CD14-positive monocyte (primary cell): ENCODE data around the gene PTER. TPM values are rescaled to one million over a fixed set of nuclear protein-coding genes. Genes with fewer than 3 reads are reported as not detected.

Source experiments
- DNase-seq, 3 donors: peaks; one replicate each; pipeline ENCODE4 v3.0.0-alpha.2; 2011 to 2022
- H2AFZ ChIP-seq: 2 replicates; pipeline ENCODE4 v1.6.0; 2012; ENCODE audit warnings: mild to moderate bottlenecking, low read depth, low read length, inconsistent platforms; ENCODE audit not compliant: insufficient read depth, poor library complexity, severe bottlenecking
- H3K27ac ChIP-seq, 2 donors: 1 replicate in 1 of 2; 2 replicates in 1 of 2; pipeline ENCODE4 v1.5.1; 2012 to 2013; ENCODE audit warnings: low read length in 2 of 2, control low read depth in 1 of 2, inconsistent platforms in 1 of 2, low read depth in 1 of 2, mild to moderate bottlenecking in 1 of 2
- H3K27me3 ChIP-seq, 2 donors: one replicate each; pipeline versions ENCODE4 v1.6.0 to v1.6.1; 2011 to 2013; ENCODE audit warnings: low read length in 2 of 2; ENCODE audit not compliant: control insufficient read depth in 2 of 2, insufficient read depth in 2 of 2
- H3K36me3 ChIP-seq, 2 donors: replicated peaks in 1 of 2; 1 replicate in 1 of 2; 2 replicates in 1 of 2; pipeline versions ENCODE4 v1.5.1 to v1.6.1; 2012 to 2013; ENCODE audit warnings: low read length in 2 of 2, control low read depth in 1 of 2, inconsistent platforms in 1 of 2, mild to moderate bottlenecking in 1 of 2; ENCODE audit not compliant: insufficient read depth in 2 of 2, control insufficient read depth in 1 of 2
- H3K4me1 ChIP-seq, 2 donors: 1 replicate in 1 of 2; 2 replicates in 1 of 2; pipeline versions ENCODE4 v1.5.1 to v1.6.1; 2012 to 2013; ENCODE audit warnings: low read length in 2 of 2, control low read depth in 1 of 2, inconsistent platforms in 1 of 2, mild to moderate bottlenecking in 1 of 2, moderate library complexity in 1 of 2; ENCODE audit not compliant: insufficient read depth in 2 of 2, control insufficient read depth in 1 of 2
- H3K4me2 ChIP-seq: replicated peaks from 2 replicates; pipeline ENCODE3; 2012; ENCODE audit warnings: low read length, moderate library complexity, mild to moderate bottlenecking; ENCODE audit not compliant: poor library complexity, severe bottlenecking; ENCODE audit errors: extremely low read depth
- H3K4me3 ChIP-seq, 3 experiments: fragments of 200-600 bp in 1 of 3; sonication (generic) in 1 of 3; replicated peaks in 1 of 3; 1 replicate in 2 of 3; 2 replicates in 1 of 3; pipeline ENCODE4 v1.5.1; 2011 to 2013; ENCODE audit warnings: low read length in 3 of 3, mild to moderate bottlenecking in 3 of 3, control low read depth in 2 of 3, low read depth in 2 of 3, inconsistent platforms in 1 of 3, moderate library complexity in 1 of 3
- H3K79me2 ChIP-seq: 2 replicates; pipeline ENCODE4 v1.6.0; 2012; ENCODE audit warnings: mild to moderate bottlenecking, control low read depth, inconsistent platforms, low read length, moderate library complexity; ENCODE audit not compliant: insufficient read depth
- H3K9ac ChIP-seq: 2 replicates; pipeline ENCODE4 v1.6.0; 2017; ENCODE audit warnings: low read length, mild to moderate bottlenecking; ENCODE audit not compliant: insufficient read depth, poor library complexity, severe bottlenecking
- H3K9me3 ChIP-seq, 2 donors: replicated peaks in 1 of 2; 1 replicate in 1 of 2; 2 replicates in 1 of 2; pipeline versions ENCODE4 v1.5.1 to v1.6.1; 2012 to 2013; ENCODE audit warnings: low read length in 2 of 2, control low read depth in 1 of 2; ENCODE audit not compliant: control insufficient read depth in 1 of 2, insufficient read depth in 1 of 2
- H4K20me1 ChIP-seq: 2 replicates; pipeline ENCODE4 v1.6.0; 2012; ENCODE audit warnings: mild to moderate bottlenecking, low read length, control low read depth, moderate library complexity; ENCODE audit not compliant: insufficient read depth
- H3K27ac Mint-ChIP-seq, 7 donors: one replicate each; pipeline ENCODE4 v1.8.0; 2020; ENCODE audit warnings: mild to moderate bottlenecking in 7 of 7, mixed read lengths in 7 of 7, moderate library complexity in 6 of 7, inconsistent platforms in 2 of 7
- H3K27me3 Mint-ChIP-seq, 3 donors: one replicate each; pipeline ENCODE4 v1.8.0; 2021 to 2022; ENCODE audit warnings: low read depth in 3 of 3, mild to moderate bottlenecking in 3 of 3, mixed read lengths in 3 of 3, moderate library complexity in 3 of 3, inconsistent platforms in 1 of 3
- H3K36me3 Mint-ChIP-seq, 2 donors: one replicate each; pipeline ENCODE4 v1.8.0; 2020; ENCODE audit warnings: mixed read lengths in 2 of 2, inconsistent platforms in 1 of 2, mild to moderate bottlenecking in 1 of 2
- H3K4me1 Mint-ChIP-seq: one replicate; pipeline ENCODE4 v1.8.0; 2020; ENCODE audit warnings: mild to moderate bottlenecking, mixed read lengths
- H3K4me3 Mint-ChIP-seq, 2 donors: one replicate each; pipeline ENCODE4 v1.8.0; 2020; ENCODE audit warnings: mild to moderate bottlenecking in 2 of 2, mixed read lengths in 2 of 2, moderate library complexity in 1 of 2
- H3K9me3 Mint-ChIP-seq, 7 donors: one replicate each; pipeline ENCODE4 v1.8.0; 2020 to 2022; ENCODE audit warnings: mixed read lengths in 7 of 7, mild to moderate bottlenecking in 6 of 7, moderate library complexity in 6 of 7, inconsistent platforms in 2 of 7
- WGBS: methylation state at CpG from one replicate; pipeline ENCODE4 v1.1.5; 2013; ENCODE audit warnings: missing lambda C conversion rate; ENCODE audit not compliant: insufficient coverage; 5-methylcytosine and 5-hydroxymethylcytosine counted together
- intact Hi-C, 2 donors: fragments of 100-400 bp; cut with micrococcal nuclease; formaldehyde crosslinking; loops; one replicate each; pipeline versions ENCODE4 v1.15.0 to v1.15.1; 2023
- polyA plus RNA-seq, 3 donors: library from polyadenylated mRNA; depleted of rRNA in 1 of 3; unstranded in 2 of 3; stranded (reverse) in 1 of 3; fragments of 300-500 nt in 2 of 3; fragments of >200 nt in 1 of 3; fragmentation: Illumina TruSeq in 2 of 3; gene quantifications; 1 replicate in 2 of 3; 2 replicates in 1 of 3; pipeline ENCODE4 v1.2.3, GENCODE V29; 2012 to 2021
- TF ChIP-seq, protein P1 (sequence below): fragments of 200-600 bp; IDR thresholded peaks from one replicate; pipeline ENCODE4 v1.8.0; 2022; ENCODE audit warnings: antibody characterized with exemption, mild to moderate bottlenecking

PTER gene
- polyA plus RNA-seq, 3 donors = 7.4 to 15.9 (median 8.9) TPM

DNA sequence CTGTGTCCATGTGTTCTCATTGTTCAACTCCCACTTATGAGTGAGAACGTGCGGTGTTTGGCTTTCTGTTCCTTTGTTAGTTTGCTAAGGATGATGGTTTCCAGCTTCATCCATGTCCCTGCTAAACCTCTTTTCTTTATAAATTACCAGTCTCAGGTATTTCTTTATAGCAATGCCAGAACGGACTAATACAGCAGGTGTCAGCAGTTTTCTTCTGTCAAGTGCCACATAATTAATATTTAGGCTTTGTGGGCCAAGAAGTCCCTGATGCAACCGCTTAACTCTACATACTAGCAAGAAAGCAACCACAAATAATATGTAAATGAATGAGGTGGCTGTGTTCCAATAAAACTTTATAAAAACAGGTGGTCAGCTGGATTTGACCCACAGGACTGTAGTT lies 111.2 kb downstream of the PTER start:
- Histone ChIP-seq H3K36me3 (no peaks in the 10 kb centered on the region), H3K27ac (no peak overlapping the region), H3K9me3 (no peaks in the 10 kb centered on the region), H3K4me3 (no peak overlapping the region), H3K4me1 (no peaks in the 10 kb centered on the region), H3K4me2 (no peak overlapping the region), H3K79me2 (no peaks in the 10 kb centered on the region), H2AFZ (no peak overlapping the region), H3K9ac (no peak overlapping the region), H3K27me3 (no peaks in the 10 kb centered on the region), H4K20me1 (no peaks in the 10 kb centered on the region)
- TF ChIP-seq, protein P1, sequence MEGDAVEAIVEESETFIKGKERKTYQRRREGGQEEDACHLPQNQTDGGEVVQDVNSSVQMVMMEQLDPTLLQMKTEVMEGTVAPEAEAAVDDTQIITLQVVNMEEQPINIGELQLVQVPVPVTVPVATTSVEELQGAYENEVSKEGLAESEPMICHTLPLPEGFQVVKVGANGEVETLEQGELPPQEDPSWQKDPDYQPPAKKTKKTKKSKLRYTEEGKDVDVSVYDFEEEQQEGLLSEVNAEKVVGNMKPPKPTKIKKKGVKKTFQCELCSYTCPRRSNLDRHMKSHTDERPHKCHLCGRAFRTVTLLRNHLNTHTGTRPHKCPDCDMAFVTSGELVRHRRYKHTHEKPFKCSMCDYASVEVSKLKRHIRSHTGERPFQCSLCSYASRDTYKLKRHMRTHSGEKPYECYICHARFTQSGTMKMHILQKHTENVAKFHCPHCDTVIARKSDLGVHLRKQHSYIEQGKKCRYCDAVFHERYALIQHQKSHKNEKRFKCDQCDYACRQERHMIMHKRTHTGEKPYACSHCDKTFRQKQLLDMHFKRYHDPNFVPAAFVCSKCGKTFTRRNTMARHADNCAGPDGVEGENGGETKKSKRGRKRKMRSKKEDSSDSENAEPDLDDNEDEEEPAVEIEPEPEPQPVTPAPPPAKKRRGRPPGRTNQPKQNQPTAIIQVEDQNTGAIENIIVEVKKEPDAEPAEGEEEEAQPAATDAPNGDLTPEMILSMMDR = no peak
- DNase-seq = no peak
- no CpG with 5 or more reads among the region's 4 CpGs for WGBS
- H3K9me3 Mint-ChIP-seq = peaks cover 0 to 2% (median 0%) of the 10 kb centered on the region in 7 donors
- no peak overlapping the region for H3K4me3 Mint-ChIP-seq
- H3K4me1 Mint-ChIP-seq = no peaks in the 10 kb centered on the region
- H3K36me3 Mint-ChIP-seq = no peaks in the 10 kb centered on the region
- H3K27ac Mint-ChIP-seq = no peak overlapping the region
- intact Hi-C loops = no loop called here
- peaks cover 5 to 14% (median 7%) of the 10 kb centered on the region in 3 donors for H3K27me3 Mint-ChIP-seq

DNA sequence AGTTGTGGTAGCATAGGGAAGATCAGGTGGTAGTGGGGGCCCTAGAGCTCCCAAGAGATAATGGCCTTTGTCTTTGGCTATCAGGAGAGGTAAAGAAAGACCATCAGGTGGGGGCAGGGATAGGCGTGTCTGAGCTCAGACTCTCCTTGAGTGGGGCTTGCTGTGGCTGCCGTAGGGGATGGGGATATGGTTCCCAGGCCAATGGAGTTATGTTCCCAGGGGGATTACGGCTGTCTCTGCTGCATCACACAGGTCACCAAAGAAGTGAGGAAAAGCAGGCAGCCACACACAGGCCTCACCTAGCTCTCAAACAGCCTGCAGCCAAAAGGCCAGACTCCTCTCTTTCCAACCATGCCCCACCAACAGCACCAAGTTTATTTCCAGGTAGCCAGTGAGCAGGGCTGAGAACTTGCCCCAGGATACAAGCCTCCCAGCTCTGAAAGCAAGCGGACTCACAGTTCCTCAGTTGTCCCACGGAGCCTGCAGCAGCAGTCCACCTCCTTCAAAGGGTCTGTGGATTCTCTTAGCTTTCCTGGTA lies 122.5 kb downstream of the PTER start:
- peaks cover 4 to 12% (median 9%) of the 10 kb centered on the region in 3 donors for H3K27me3 Mint-ChIP-seq
- H3K4me2 ChIP-seq = no peak overlapping the region
- H2AFZ ChIP-seq = no peak overlapping the region
- no peaks in the 10 kb centered on the region for H3K4me1 ChIP-seq
- no peaks in the 10 kb centered on the region for H3K79me2 ChIP-seq
- H3K27ac ChIP-seq = no peak overlapping the region
- H3K27ac Mint-ChIP-seq = peak overlapping the region in 2 of 7 donors; percentile 6 to 12
- H3K9ac ChIP-seq = no peak overlapping the region
- peaks cover 0 to 11% (median 6%) of the 10 kb centered on the region in 7 donors for H3K9me3 Mint-ChIP-seq
- H3K4me3 ChIP-seq = no peak overlapping the region
- TF ChIP-seq, protein P1 = no peak
- intact Hi-C loops = no loop called here
- no peaks in the 10 kb centered on the region for H3K27me3 ChIP-seq
- no peak for DNase-seq
- no peaks in the 10 kb centered on the region for H3K36me3 ChIP-seq
- H3K9me3 ChIP-seq = peaks cover 0 to 5% of the 10 kb centered on the region in 2 donors
- 86% methylated on average over 3 of the region's 5 CpGs for WGBS
- no peaks in the 10 kb centered on the region for H4K20me1 ChIP-seq
- no peak overlapping the region for H3K4me3 Mint-ChIP-seq
- H3K4me1 Mint-ChIP-seq = no peaks in the 10 kb centered on the region
- H3K36me3 Mint-ChIP-seq = no peaks in the 10 kb centered on the region
